Measurements from ENCODE around the gene PRR16. TPM values are rescaled to one million over a fixed set of nuclear protein-coding genes. Genes with fewer than 3 reads are reported as not detected.

PRR16 gene
- total and polyA plus RNA-seq, 2 of the 13 experiments (the other 11 are each of a cell fraction or from before 2014, with no cell fraction given): not detected

DNA sequence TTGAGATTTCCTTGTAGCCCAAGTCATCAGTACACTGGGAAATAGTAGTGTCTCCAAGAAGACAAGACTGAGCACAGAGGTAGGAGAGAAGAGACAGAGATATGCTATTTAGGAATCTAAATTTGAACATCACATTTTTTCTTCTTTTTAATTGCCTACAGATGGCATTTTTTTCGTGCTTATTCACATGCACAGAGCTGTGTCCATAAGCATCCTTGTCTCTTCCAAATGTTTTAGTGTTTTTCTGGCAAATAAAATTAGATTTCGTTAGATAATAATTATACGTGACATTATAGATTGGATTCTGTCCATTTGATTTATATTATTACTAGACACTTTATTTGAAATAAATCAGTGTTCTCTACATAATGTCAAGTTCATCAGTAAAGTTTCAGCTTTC lies 80.9 kb downstream of the PRR16 start:
- H4K20me1 ChIP-seq (ENCODE audit: insufficient read depth, low read length): no peaks in the 10 kb centered on the region
- ATAC-seq: no peak
- POLR2A ChIA-PET: no interaction called here
- WGBS (ENCODE audit: low lambda C conversion rate): 15% methylated on average over 3 of the region's 3 CpGs
- no peak for DNase-seq (ENCODE audit: low spot score)
- H3K36me3 ChIP-seq (replicated peaks in 1 of 2; ENCODE audit: control insufficient read depth in 1 of 2, insufficient read depth in 2 of 2, low read length in 2 of 2): no peaks in the 10 kb centered on the region
- CTCF ChIA-PET (ENCODE audit: low intra/inter-chr PET ratio, low total read pairs): no interaction called here
- BruUV-seq (replicated peaks): no TSS peak
- no peak overlapping the region for H3K4me2 ChIP-seq (ENCODE audit: low read depth, low read length)
- FAIRE-seq: no peak
- H2AFZ ChIP-seq (ENCODE audit: low read length): no peak overlapping the region
- no peaks in the 10 kb centered on the region for H3K4me1 ChIP-seq (ENCODE audit: insufficient read depth, low read length)
- intact Hi-C loops (cut with micrococcal nuclease; ENCODE audit: unreplicated experiment): no loop called here
- H3K27me3 ChIP-seq (ENCODE audit: control insufficient read depth in 1 of 2, insufficient read depth in 2 of 2, low read length in 2 of 2): no peaks in the 10 kb centered on the region
- H3K79me2 ChIP-seq (ENCODE audit: insufficient read depth, low read length): no peaks in the 10 kb centered on the region
- H3K9me3 ChIP-seq (ENCODE audit: low read length): no peaks in the 10 kb centered on the region
- no peak overlapping the region for H3K27ac ChIP-seq (ENCODE audit: extremely low read length, insufficient read depth, low read length)
- H3K9ac ChIP-seq (ENCODE audit: insufficient read depth, low read depth, low read length): no peak overlapping the region
- H3K4me3 ChIP-seq (replicated peaks in 1 of 3; ENCODE audit: insufficient read depth in 1 of 3, low read depth in 2 of 3, low read length in 3 of 3): no peak overlapping the region
- in situ Hi-C loops (cut with HindIII; ENCODE audit: extremely low pct_ligation_motif_present, low pct_unique_long_range_greater_than_20kb): no loop called here
- no peak for TF ChIP-seq NCOA2 (CRISPR knock-in tag; IDR thresholded peaks at IDR 0.05)
- TF ChIP-seq ZNF143 (CRISPR knock-in tag; IDR thresholded peaks at IDR 0.05): no peak
- TF ChIP-seq SOX13 (IDR thresholded peaks at IDR 0.05): no peak
- no peak for TF ChIP-seq SOX13 (CRISPR knock-in tag; conservative IDR thresholded peaks at IDR 0.05 in 1 of 2, IDR thresholded peaks at IDR 0.05 in 1 of 2)
- no peak for TF ChIP-seq CBX1 (IDR thresholded peaks at IDR 0.05; ENCODE audit: low read depth)
- TF ChIP-seq, protein P1, sequence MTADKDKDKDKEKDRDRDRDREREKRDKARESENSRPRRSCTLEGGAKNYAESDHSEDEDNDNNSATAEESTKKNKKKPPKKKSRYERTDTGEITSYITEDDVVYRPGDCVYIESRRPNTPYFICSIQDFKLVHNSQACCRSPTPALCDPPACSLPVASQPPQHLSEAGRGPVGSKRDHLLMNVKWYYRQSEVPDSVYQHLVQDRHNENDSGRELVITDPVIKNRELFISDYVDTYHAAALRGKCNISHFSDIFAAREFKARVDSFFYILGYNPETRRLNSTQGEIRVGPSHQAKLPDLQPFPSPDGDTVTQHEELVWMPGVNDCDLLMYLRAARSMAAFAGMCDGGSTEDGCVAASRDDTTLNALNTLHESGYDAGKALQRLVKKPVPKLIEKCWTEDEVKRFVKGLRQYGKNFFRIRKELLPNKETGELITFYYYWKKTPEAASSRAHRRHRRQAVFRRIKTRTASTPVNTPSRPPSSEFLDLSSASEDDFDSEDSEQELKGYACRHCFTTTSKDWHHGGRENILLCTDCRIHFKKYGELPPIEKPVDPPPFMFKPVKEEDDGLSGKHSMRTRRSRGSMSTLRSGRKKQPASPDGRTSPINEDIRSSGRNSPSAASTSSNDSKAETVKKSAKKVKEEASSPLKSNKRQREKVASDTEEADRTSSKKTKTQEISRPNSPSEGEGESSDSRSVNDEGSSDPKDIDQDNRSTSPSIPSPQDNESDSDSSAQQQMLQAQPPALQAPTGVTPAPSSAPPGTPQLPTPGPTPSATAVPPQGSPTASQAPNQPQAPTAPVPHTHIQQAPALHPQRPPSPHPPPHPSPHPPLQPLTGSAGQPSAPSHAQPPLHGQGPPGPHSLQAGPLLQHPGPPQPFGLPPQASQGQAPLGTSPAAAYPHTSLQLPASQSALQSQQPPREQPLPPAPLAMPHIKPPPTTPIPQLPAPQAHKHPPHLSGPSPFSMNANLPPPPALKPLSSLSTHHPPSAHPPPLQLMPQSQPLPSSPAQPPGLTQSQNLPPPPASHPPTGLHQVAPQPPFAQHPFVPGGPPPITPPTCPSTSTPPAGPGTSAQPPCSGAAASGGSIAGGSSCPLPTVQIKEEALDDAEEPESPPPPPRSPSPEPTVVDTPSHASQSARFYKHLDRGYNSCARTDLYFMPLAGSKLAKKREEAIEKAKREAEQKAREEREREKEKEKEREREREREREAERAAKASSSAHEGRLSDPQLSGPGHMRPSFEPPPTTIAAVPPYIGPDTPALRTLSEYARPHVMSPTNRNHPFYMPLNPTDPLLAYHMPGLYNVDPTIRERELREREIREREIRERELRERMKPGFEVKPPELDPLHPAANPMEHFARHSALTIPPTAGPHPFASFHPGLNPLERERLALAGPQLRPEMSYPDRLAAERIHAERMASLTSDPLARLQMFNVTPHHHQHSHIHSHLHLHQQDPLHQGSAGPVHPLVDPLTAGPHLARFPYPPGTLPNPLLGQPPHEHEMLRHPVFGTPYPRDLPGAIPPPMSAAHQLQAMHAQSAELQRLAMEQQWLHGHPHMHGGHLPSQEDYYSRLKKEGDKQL (CRISPR knock-in tag; IDR thresholded peaks at IDR 0.05; ENCODE audit: low read depth): no peak
- TF ChIP-seq, protein P2, sequence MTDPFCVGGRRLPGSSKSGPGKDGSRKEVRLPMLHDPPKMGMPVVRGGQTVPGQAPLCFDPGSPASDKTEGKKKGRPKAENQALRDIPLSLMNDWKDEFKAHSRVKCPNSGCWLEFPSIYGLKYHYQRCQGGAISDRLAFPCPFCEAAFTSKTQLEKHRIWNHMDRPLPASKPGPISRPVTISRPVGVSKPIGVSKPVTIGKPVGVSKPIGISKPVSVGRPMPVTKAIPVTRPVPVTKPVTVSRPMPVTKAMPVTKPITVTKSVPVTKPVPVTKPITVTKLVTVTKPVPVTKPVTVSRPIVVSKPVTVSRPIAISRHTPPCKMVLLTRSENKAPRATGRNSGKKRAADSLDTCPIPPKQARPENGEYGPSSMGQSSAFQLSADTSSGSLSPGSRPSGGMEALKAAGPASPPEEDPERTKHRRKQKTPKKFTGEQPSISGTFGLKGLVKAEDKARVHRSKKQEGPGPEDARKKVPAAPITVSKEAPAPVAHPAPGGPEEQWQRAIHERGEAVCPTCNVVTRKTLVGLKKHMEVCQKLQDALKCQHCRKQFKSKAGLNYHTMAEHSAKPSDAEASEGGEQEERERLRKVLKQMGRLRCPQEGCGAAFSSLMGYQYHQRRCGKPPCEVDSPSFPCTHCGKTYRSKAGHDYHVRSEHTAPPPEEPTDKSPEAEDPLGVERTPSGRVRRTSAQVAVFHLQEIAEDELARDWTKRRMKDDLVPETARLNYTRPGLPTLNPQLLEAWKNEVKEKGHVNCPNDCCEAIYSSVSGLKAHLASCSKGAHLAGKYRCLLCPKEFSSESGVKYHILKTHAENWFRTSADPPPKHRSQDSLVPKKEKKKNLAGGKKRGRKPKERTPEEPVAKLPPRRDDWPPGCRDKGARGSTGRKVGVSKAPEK (CRISPR knock-in tag; IDR thresholded peaks at IDR 0.05; ENCODE audit: borderline replicate concordance): no peak
- TF ChIP-seq CBX2 (IDR thresholded peaks at IDR 0.05; ENCODE audit: low read depth, low read length): no peak
- no peak for TF ChIP-seq CBX2 (CRISPR knock-in tag; IDR thresholded peaks at IDR 0.05; ENCODE audit: low read depth)
- no peak for TF ChIP-seq ZBTB42 (CRISPR knock-in tag; IDR thresholded peaks at IDR 0.05)
- TF ChIP-seq ZNF746 (CRISPR knock-in tag; IDR thresholded peaks at IDR 0.05): no peak
- no peak for TF ChIP-seq ZSCAN21 (CRISPR knock-in tag; IDR thresholded peaks at IDR 0.05; ENCODE audit: borderline replicate concordance)
- TF ChIP-seq JUN (CRISPR knock-in tag; IDR thresholded peaks at IDR 0.05): no peak
- no peak for TF ChIP-seq THYN1 (CRISPR knock-in tag; IDR thresholded peaks at IDR 0.05; ENCODE audit: borderline replicate concordance, low read depth)
- TF ChIP-seq CC2D1A (CRISPR knock-in tag; IDR thresholded peaks at IDR 0.05): no peak
- TF ChIP-seq ZNF7 (CRISPR knock-in tag; IDR thresholded peaks at IDR 0.05): no peak
- TF ChIP-seq, protein P3, sequence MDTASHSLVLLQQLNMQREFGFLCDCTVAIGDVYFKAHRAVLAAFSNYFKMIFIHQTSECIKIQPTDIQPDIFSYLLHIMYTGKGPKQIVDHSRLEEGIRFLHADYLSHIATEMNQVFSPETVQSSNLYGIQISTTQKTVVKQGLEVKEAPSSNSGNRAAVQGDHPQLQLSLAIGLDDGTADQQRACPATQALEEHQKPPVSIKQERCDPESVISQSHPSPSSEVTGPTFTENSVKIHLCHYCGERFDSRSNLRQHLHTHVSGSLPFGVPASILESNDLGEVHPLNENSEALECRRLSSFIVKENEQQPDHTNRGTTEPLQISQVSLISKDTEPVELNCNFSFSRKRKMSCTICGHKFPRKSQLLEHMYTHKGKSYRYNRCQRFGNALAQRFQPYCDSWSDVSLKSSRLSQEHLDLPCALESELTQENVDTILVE (CRISPR knock-in tag; IDR thresholded peaks at IDR 0.05): no peak
